HEK293 (cell line): Measurements from ENCODE around the gene PKDREJ.
A peak's percentile ranks its signal among the peaks of the same experiment; 100 is the strongest.

Experiments
- CTCF ChIA-PET: fragments of 350-600 bp; formaldehyde crosslinking; extraction: SDS; loops from one replicate; lab custom pipeline; 2021; ENCODE audit warnings: antibody characterized with exemption; lab: Yijun Ruan, JAX
- POLR2A ChIA-PET: fragments of 300-600 bp; formaldehyde crosslinking; extraction: SDS; loops from one replicate; lab custom pipeline; 2020; ENCODE audit warnings: antibody characterized with exemption, inconsistent platforms; lab: Yijun Ruan, JAX
- H3K27ac ChIP-seq: fragments of 200-500 bp; sonication (Bioruptor generic); 2 replicates; pipeline ENCODE4 v1.5.1; 2014; ENCODE audit warnings: low read depth, low read length, control low read depth, inconsistent platforms; ENCODE audit errors: extremely low read depth
- H3K36me3 ChIP-seq, 2 experiments: fragments of 200-500 bp in 1 of 2; sonication (Bioruptor generic) in 1 of 2; 1 replicate in 1 of 2; 2 replicates in 1 of 2; pipeline ENCODE4 v1.5.1; 2014 to 2017; ENCODE audit warnings: inconsistent platforms in 2 of 2, low read length in 2 of 2; ENCODE audit not compliant: control insufficient read depth in 2 of 2, insufficient read depth in 1 of 2
- H3K4me1 ChIP-seq: fragments of 200-500 bp; sonication (Bioruptor generic); 2 replicates; pipeline ENCODE4 v1.5.1; 2014; ENCODE audit warnings: mild to moderate bottlenecking, low read length, inconsistent platforms; ENCODE audit not compliant: control insufficient read depth, insufficient read depth
- H3K4me3 ChIP-seq: 2 replicates; pipeline ENCODE4 v1.5.1; 2011; ENCODE audit warnings: low read depth, mild to moderate bottlenecking, control low read depth, low read length, moderate library complexity
- H3K9me3 ChIP-seq: fragments of 200-500 bp; sonication (Bioruptor generic); 2 replicates; pipeline ENCODE4 v1.5.1; 2014; ENCODE audit warnings: low read depth, low read length, inconsistent platforms; ENCODE audit not compliant: control insufficient read depth, insufficient read depth
- EGR2 ChIP-seq: fragments of 450-650 bp; formaldehyde crosslinking; IDR thresholded peaks from 2 replicates; pipeline ENCODE4 v1.5.1; 2016; ENCODE audit warnings: low read depth, missing biosample characterization, missing genetic modification characterization
- HOXD13 ChIP-seq: sonication (generic); formaldehyde crosslinking; IDR thresholded peaks from 2 replicates; pipeline ENCODE4 v1.8.0; 2022; ENCODE audit warnings: missing genetic modification reagents, borderline replicate concordance
- MEIS1 ChIP-seq: sonication (generic); formaldehyde crosslinking; IDR thresholded peaks from 2 replicates; pipeline ENCODE4 v1.8.1; 2022; ENCODE audit warnings: missing genetic modification reagents, mild to moderate bottlenecking, borderline replicate concordance
- MYNN ChIP-seq: fragments of 450-650 bp; formaldehyde crosslinking; IDR thresholded peaks from 2 replicates; pipeline ENCODE4 v1.5.1; 2016; ENCODE audit warnings: missing biosample characterization, missing genetic modification characterization, borderline replicate concordance
- MZF1 ChIP-seq: fragments of 450-650 bp; formaldehyde crosslinking; IDR thresholded peaks from 2 replicates; pipeline ENCODE4 v1.5.1; 2017; ENCODE audit warnings: missing biosample characterization, missing genetic modification characterization, borderline replicate concordance
- RBAK ChIP-seq: fragments of 450-650 bp; formaldehyde crosslinking; IDR thresholded peaks from 2 replicates; pipeline ENCODE4 v1.5.1; 2016; ENCODE audit warnings: missing biosample characterization, missing genetic modification characterization
- SCRT1 ChIP-seq: fragments of 450-650 bp; formaldehyde crosslinking; IDR thresholded peaks from 2 replicates; pipeline ENCODE4 v1.5.1; 2016; ENCODE audit warnings: missing biosample characterization, missing genetic modification characterization, borderline replicate concordance
- SETDB1 ChIP-seq: IDR thresholded peaks from one replicate; pipeline ENCODE4 v1.6.1; 2017; ENCODE audit warnings: mild to moderate bottlenecking, low read length, moderate library complexity, mixed read lengths; ENCODE audit not compliant: insufficient read length
- SP7 ChIP-seq: fragments of 450-650 bp; formaldehyde crosslinking; IDR thresholded peaks from 2 replicates; pipeline ENCODE4 v1.5.1; 2016; ENCODE audit warnings: missing biosample characterization, missing genetic modification characterization
- YY1 ChIP-seq: fragments of 450-650 bp; formaldehyde crosslinking; IDR thresholded peaks from 2 replicates; pipeline ENCODE4 v1.5.1; 2018; ENCODE audit warnings: missing biosample characterization, missing genetic modification characterization
- ZBTB17 ChIP-seq: fragments of 450-650 bp; formaldehyde crosslinking; IDR thresholded peaks from 2 replicates; pipeline ENCODE4 v1.5.1; 2016; ENCODE audit warnings: missing biosample characterization, missing genetic modification characterization
- ZNF138 ChIP-seq: fragments of 450-650 bp; formaldehyde crosslinking; IDR thresholded peaks from 2 replicates; pipeline ENCODE4 v1.5.1; 2016; ENCODE audit warnings: missing biosample characterization, missing genetic modification characterization, borderline replicate concordance
- ZNF140 ChIP-seq: fragments of 450-650 bp; formaldehyde crosslinking; IDR thresholded peaks from 2 replicates; pipeline ENCODE4 v1.5.1; 2016; ENCODE audit warnings: missing biosample characterization, missing genetic modification characterization
- ZNF202 ChIP-seq: fragments of 450-650 bp; formaldehyde crosslinking; IDR thresholded peaks from 2 replicates; pipeline ENCODE4 v1.5.1; 2016; ENCODE audit warnings: missing biosample characterization, missing genetic modification characterization, borderline replicate concordance
- ZNF23 ChIP-seq: fragments of 450-650 bp; formaldehyde crosslinking; IDR thresholded peaks from 2 replicates; pipeline ENCODE4 v1.5.1; 2016; ENCODE audit warnings: missing biosample characterization, missing genetic modification characterization, borderline replicate concordance
- ZNF341 ChIP-seq: fragments of 450-650 bp; formaldehyde crosslinking; IDR thresholded peaks from 2 replicates; pipeline ENCODE4; 2016; ENCODE audit warnings: low read depth, missing biosample characterization, missing genetic modification characterization
- ZNF501 ChIP-seq: fragments of 450-650 bp; formaldehyde crosslinking; IDR thresholded peaks from 2 replicates; pipeline ENCODE4 v1.5.1; 2016; ENCODE audit warnings: missing biosample characterization, missing genetic modification characterization
- ZNF510 ChIP-seq: fragments of 450-650 bp; formaldehyde crosslinking; IDR thresholded peaks from 2 replicates; pipeline ENCODE4 v1.5.1; 2018; ENCODE audit warnings: mild to moderate bottlenecking, missing genetic modification characterization, missing biosample characterization; ENCODE audit not compliant: insufficient replicate concordance
- ZNF777 ChIP-seq: fragments of 450-650 bp; formaldehyde crosslinking; IDR thresholded peaks from 2 replicates; pipeline ENCODE4 v1.5.1; 2017; ENCODE audit warnings: missing biosample characterization, missing genetic modification characterization, borderline replicate concordance
- TF ChIP-seq, protein P1 (sequence below): fragments of 450-650 bp; formaldehyde crosslinking; IDR thresholded peaks from 2 replicates; pipeline ENCODE4 v1.5.1; 2016; ENCODE audit warnings: missing biosample characterization, missing genetic modification characterization
- TF ChIP-seq, protein P2 (sequence below): fragments of 450-650 bp; formaldehyde crosslinking; IDR thresholded peaks from 2 replicates; pipeline ENCODE4 v1.5.1; 2016; ENCODE audit warnings: missing biosample characterization, missing genetic modification characterization, low read depth
- TF ChIP-seq, protein P3 (sequence below): fragments of 450-650 bp; formaldehyde crosslinking; IDR thresholded peaks from 2 replicates; pipeline ENCODE4 v1.5.1; 2016; ENCODE audit warnings: missing biosample characterization, missing genetic modification characterization

PKDREJ gene

DNA sequence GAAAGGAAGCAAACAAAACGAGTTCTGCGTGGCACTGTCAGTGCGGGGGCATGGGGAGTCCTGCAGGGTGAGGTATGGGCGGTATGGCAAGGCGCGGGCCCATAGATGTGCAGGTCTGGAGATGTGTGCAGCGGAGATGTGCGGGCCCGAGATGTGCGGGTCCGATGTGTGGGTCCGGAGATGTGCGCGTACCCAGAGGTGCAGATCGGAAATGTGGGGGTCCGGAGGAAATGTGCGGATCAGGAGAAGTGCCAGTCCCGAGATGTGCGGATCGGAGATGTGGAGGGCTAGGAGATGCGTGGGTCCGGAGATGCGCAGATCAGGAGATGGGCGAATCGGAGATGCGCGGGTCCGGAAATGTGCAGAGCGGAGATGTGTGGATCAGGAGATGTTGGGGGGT, 49.0 kb downstream of the PKDREJ start:
- Histone ChIP-seq H3K9me3 (no peaks in the 10 kb centered on the region; the same call in 1 of the 2 replicates), H3K36me3 (peaks cover 0 to 34% of the 10 kb centered on the region in 2 experiments; a peak in 2 of 3 replicates), H3K27ac (no peak overlapping the region), H3K4me3 (no peak overlapping the region), H3K4me1 (no peaks in the 10 kb centered on the region)
- ChIA-PET CTCF (no interaction called here), POLR2A (interaction anchor here (0.7 kb wide), 1 partner anchor 24 kb away, joined by 3 read pairs; no protein-coding TSS in a partner anchor)
- TF ChIP-seq ZNF202 = no peak
- no peak for TF ChIP-seq HOXD13 (CRISPR knock-in tag)
- TF ChIP-seq RBAK (tag by site-specific recombination) = no peak
- no peak for TF ChIP-seq YY1 (tag by site-specific recombination)
- no peak for TF ChIP-seq MZF1
- TF ChIP-seq ZBTB17 (tag by site-specific recombination) = no peak
- TF ChIP-seq ZNF140 (tag by site-specific recombination) = no peak
- TF ChIP-seq ZNF777 = no peak
- TF ChIP-seq ZNF341 (tag by site-specific recombination) = no peak
- no peak for TF ChIP-seq ZNF510 (tag by site-specific recombination)
- TF ChIP-seq, protein P1, sequence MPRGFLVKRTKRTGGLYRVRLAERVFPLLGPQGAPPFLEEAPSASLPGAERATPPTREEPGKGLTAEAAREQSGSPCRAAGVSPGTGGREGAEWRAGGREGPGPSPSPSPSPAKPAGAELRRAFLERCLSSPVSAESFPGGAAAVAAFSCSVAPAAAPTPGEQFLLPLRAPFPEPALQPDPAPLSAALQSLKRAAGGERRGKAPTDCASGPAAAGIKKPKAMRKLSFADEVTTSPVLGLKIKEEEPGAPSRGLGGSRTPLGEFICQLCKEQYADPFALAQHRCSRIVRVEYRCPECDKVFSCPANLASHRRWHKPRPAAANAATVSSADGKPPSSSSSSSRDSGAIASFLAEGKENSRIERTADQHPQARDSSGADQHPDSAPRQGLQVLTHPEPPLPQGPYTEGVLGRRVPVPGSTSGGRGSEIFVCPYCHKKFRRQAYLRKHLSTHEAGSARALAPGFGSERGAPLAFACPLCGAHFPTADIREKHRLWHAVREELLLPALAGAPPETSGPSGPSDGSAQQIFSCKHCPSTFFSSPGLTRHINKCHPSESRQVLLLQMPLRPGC = no peak
- TF ChIP-seq SP7 = no peak
- no peak for TF ChIP-seq MEIS1 (CRISPR knock-in tag)
- no peak for TF ChIP-seq ZNF138 (tag by site-specific recombination)
- TF ChIP-seq, protein P2, sequence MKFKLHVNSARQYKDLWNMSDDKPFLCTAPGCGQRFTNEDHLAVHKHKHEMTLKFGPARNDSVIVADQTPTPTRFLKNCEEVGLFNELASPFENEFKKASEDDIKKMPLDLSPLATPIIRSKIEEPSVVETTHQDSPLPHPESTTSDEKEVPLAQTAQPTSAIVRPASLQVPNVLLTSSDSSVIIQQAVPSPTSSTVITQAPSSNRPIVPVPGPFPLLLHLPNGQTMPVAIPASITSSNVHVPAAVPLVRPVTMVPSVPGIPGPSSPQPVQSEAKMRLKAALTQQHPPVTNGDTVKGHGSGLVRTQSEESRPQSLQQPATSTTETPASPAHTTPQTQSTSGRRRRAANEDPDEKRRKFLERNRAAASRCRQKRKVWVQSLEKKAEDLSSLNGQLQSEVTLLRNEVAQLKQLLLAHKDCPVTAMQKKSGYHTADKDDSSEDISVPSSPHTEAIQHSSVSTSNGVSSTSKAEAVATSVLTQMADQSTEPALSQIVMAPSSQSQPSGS (tag by site-specific recombination) = no peak
- TF ChIP-seq, protein P3, sequence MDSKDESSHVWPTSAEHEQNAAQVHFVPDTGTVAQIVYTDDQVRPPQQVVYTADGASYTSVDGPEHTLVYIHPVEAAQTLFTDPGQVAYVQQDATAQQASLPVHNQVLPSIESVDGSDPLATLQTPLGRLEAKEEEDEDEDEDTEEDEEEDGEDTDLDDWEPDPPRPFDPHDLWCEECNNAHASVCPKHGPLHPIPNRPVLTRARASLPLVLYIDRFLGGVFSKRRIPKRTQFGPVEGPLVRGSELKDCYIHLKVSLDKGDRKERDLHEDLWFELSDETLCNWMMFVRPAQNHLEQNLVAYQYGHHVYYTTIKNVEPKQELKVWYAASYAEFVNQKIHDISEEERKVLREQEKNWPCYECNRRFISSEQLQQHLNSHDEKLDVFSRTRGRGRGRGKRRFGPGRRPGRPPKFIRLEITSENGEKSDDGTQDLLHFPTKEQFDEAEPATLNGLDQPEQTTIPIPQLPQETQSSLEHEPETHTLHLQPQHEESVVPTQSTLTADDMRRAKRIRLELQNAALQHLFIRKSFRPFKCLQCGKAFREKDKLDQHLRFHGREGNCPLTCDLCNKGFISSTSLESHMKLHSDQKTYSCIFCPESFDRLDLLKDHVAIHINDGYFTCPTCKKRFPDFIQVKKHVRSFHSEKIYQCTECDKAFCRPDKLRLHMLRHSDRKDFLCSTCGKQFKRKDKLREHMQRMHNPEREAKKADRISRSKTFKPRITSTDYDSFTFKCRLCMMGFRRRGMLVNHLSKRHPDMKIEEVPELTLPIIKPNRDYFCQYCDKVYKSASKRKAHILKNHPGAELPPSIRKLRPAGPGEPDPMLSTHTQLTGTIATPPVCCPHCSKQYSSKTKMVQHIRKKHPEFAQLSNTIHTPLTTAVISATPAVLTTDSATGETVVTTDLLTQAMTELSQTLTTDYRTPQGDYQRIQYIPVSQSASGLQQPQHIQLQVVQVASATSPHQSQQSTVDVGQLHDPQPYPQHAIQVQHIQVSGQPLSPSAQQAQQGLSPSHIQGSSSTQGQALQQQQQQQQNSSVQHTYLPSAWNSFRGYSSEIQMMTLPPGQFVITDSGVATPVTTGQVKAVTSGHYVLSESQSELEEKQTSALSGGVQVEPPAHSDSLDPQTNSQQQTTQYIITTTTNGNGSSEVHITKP (tag by site-specific recombination) = no peak
- no peak for TF ChIP-seq ZNF23 (tag by site-specific recombination)
- no peak for TF ChIP-seq EGR2 (tag by site-specific recombination)
- no peak for TF ChIP-seq SCRT1 (tag by site-specific recombination)
- no peak for TF ChIP-seq ZNF501 (tag by site-specific recombination)

DNA sequence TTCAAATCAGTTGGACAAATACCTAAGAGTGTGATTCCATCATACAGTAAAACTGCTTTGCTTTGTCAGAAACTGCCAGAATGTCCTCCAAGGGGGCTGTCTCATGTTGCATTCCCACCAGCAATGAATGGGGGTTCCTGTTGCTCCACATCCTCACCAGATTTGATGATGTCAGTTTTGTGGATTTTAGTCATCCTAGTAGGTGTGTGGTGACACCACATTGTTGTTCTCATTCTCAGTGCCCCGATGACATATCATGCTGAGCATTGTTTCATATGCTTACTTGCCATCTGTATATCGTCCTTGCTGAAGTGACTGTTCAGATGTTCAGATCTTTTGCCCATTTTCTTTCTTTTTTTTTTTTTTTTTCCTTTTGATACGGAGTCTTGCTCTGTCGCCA, 50.1 kb downstream of the PKDREJ start:
- H3K9me3 ChIP-seq = no peaks in the 10 kb centered on the region; the same call in 1 of the 2 replicates
- no peak overlapping the region for H3K4me3 ChIP-seq
- TF ChIP-seq MYNN (tag by site-specific recombination) (no peak), SETDB1 (peak; percentile 14)
- H3K4me1 ChIP-seq = no peaks in the 10 kb centered on the region
- ChIA-PET POLR2A (no interaction called here), CTCF (interaction anchor here (1.6 kb wide), 1 partner anchor 207 kb away, joined by 5 read pairs; no protein-coding TSS in a partner anchor)
- H3K36me3 ChIP-seq = peaks cover 0 to 29% of the 10 kb centered on the region in 2 experiments; a peak in 2 of 3 replicates
- H3K27ac ChIP-seq = no peak overlapping the region
